Activated T-helper 1 cell treated with anti-CD3 and anti-CD28 coated beads, Interleukin-12 subunit alpha, Interleukin-12 subunit beta, Interleukin-2, Interleukin-4 antibody, amounts not matched to agents 30 ng/mL and 10 ng/mL and 1 ng/mL, durations not matched to agents 14 hours and 24 hours and 36 hours (primary cell): ENCODE results near the gene LINGO3. TPM values are rescaled to one million over a fixed set of nuclear protein-coding genes. Genes with fewer than 3 reads are reported as not detected.
A peak's percentile ranks its signal among the peaks of the same experiment; 100 is the strongest.

Experiments used
- DNase-seq: peaks from one replicate; pipeline ENCODE4 v3.0.0; 2021; ENCODE audit warnings: low spot score
- H3K27ac Mint-ChIP-seq: one replicate; pipeline ENCODE4 v1.8.0; 2021; ENCODE audit warnings: mild to moderate bottlenecking, mixed read lengths
- H3K27me3 Mint-ChIP-seq: one replicate; pipeline ENCODE4 v1.8.0; 2022; ENCODE audit warnings: mild to moderate bottlenecking, moderate library complexity, mixed read lengths; ENCODE audit not compliant: insufficient read depth
- H3K36me3 Mint-ChIP-seq: one replicate; pipeline ENCODE4 v1.8.0; 2021; ENCODE audit warnings: low read depth, mixed read lengths
- H3K4me1 Mint-ChIP-seq: one replicate; pipeline ENCODE4 v1.8.0; 2021; ENCODE audit warnings: low read depth, mixed read lengths
- H3K4me3 Mint-ChIP-seq: one replicate; pipeline ENCODE4 v1.8.0; 2021; ENCODE audit warnings: mild to moderate bottlenecking, moderate library complexity, mixed read lengths
- H3K9me3 Mint-ChIP-seq: one replicate; pipeline ENCODE4 v1.8.0; 2021; ENCODE audit warnings: mixed read lengths
- intact Hi-C: fragments of 100-400 bp; cut with micrococcal nuclease; formaldehyde crosslinking; loops from one replicate; pipeline ENCODE4 v1.15.1; 2024
- total RNA-seq: library from RNA; stranded (reverse); gene quantifications from 2 replicates; pipeline ENCODE4 v1.2.3, GENCODE V29; 2022

Gene LINGO3
- total RNA-seq, 1 donor from 2014 or later = 0.18 TPM

GRCh38 chr19:2303211-2303798 is 4.6 kb downstream of the LINGO3 start:
- no peak overlapping the region for H3K27ac Mint-ChIP-seq
- H3K36me3 Mint-ChIP-seq = no peaks in the 10 kb centered on the region
- H3K4me1 Mint-ChIP-seq = no peaks in the 10 kb centered on the region
- no peak overlapping the region for H3K4me3 Mint-ChIP-seq
- H3K27me3 Mint-ChIP-seq = peaks cover 41% of the 10 kb centered on the region
- intact Hi-C loops = no loop called here
- DNase-seq = no peak
- H3K9me3 Mint-ChIP-seq = no peaks in the 10 kb centered on the region

DNA sequence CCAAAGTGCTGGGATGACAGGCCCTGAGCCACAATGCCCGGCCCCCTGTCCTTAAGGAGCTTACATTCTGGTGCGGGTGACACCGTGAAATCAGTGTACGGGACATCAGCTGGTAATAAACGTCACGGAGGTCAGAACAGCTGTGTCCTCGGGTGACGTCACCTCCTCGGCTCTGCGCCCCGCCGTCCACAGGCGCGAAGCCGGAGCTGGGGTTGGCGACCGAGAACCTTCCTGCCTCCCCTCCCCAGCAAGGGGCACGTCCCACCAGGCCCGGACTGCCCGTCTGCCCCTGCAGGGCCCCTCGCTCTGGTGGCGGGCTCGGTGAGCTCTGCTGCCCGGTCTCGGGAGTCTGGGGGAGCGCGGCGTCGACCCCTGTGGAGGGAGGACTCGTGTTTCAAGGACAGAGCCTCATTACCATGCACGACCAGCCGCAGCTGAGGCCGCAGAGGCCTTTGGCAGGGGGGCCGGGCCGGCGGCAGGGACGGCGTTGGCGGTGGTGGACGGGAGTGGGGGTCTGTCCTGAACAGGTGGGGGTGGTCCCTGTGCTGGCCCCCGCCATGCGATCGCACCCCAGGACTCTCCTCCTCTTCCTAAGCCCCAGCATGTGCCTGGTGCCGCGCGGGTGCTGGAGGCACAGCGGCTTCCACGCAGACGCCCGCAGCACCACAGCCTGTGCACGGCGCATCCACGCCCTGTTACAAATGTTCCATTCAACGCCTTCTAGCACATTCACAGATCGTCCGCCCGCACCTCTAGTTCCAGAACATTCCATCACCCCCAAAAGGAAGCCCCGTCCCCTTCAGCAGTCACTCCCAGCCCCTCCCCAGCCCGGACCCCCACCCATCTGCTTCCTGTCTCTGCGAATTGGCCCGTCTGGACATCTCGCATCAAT is 5.4 kb downstream of the LINGO3 start:
- DNase-seq = no peak
- no peaks in the 10 kb centered on the region for H3K36me3 Mint-ChIP-seq
- intact Hi-C loops = no loop called here
- no peak overlapping the region for H3K27ac Mint-ChIP-seq
- no peaks in the 10 kb centered on the region for H3K4me1 Mint-ChIP-seq
- no peak overlapping the region for H3K4me3 Mint-ChIP-seq
- peaks cover 41% of the 10 kb centered on the region for H3K27me3 Mint-ChIP-seq
- no peaks in the 10 kb centered on the region for H3K9me3 Mint-ChIP-seq

GRCh38 chr19:2300533-2300932 is 7.4 kb downstream of the LINGO3 start:
- H3K27ac Mint-ChIP-seq = no peak overlapping the region
- no peaks in the 10 kb centered on the region for H3K9me3 Mint-ChIP-seq
- H3K36me3 Mint-ChIP-seq = no peaks in the 10 kb centered on the region
- intact Hi-C loops = no loop called here
- peaks cover 25% of the 10 kb centered on the region for H3K27me3 Mint-ChIP-seq
- no peaks in the 10 kb centered on the region for H3K4me1 Mint-ChIP-seq
- H3K4me3 Mint-ChIP-seq = no peak overlapping the region
- no peak for DNase-seq

DNA sequence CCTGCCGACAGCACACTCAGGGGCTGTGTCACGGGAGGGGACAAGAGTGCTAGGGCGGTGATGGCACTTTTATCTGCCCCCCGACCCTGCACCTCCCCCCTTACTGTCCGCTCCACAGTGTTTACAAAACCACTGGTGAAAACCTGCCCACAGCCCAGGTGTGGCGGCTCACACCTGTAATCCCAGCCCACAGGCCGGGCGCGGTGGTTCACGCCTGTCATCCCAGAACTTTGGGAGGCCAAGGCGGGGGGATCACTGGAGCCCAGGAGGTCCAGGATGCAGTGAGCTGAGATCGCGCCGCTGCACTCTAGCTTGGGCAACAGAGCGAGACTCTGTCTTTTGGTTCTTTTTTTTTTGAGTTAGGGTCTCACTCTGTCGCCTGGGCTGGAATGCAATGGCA is 11.8 kb downstream of the LINGO3 start:
- DNase-seq = no peak
- Mint-ChIP-seq H3K36me3 (peaks cover 4% of the 10 kb centered on the region), H3K27me3 (peaks cover 2% of the 10 kb centered on the region), H3K27ac (no peak overlapping the region), H3K4me3 (no peak overlapping the region), H3K4me1 (no peaks in the 10 kb centered on the region), H3K9me3 (no peaks in the 10 kb centered on the region)
- intact Hi-C loops = no loop called here

GRCh38 chr19:2294687-2295335 is 13.1 kb downstream of the LINGO3 start:
- no peak for DNase-seq
- Mint-ChIP-seq H3K27ac (no peak overlapping the region), H3K27me3 (peaks cover 2% of the 10 kb centered on the region), H3K4me1 (peaks cover under 1% of the 10 kb centered on the region), H3K36me3 (peaks cover 4% of the 10 kb centered on the region), H3K9me3 (no peaks in the 10 kb centered on the region), H3K4me3 (no peak overlapping the region)
- intact Hi-C loops = no loop called here

DNA sequence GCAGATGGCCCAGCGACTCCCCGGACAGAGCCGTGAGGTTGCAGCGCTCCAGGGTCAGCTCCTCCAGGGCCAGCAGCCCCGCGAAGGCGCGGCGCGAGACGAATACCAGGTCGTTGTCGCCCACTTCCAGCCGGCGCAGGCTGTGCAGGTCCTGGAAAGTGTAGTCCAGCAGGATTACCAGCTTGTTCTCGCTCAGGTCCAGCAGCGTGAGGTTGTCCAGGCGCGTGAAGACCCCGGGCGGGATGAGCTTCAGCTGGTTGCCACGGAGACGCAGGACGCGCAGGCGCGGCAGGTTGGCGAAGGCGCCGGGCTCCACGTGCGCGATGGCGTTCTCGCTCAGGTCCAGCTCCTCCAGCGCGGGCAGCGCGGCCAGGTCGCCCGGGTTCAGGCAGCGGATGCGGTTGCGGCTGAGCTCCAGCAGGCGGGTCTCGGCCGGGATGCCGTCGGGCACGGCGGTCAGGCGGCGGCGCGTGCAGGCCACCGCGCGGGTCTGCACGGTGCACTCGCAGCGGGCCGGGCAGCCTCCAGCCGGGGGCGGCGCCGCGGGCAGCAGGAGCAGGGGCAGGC is 16.7 kb downstream of the LINGO3 start:
- Mint-ChIP-seq H3K9me3 (no peaks in the 10 kb centered on the region), H3K4me3 (no peak overlapping the region), H3K27me3 (peaks cover 3% of the 10 kb centered on the region), H3K4me1 (peaks cover 18% of the 10 kb centered on the region), H3K27ac (no peak overlapping the region), H3K36me3 (peaks cover 4% of the 10 kb centered on the region)
- DNase-seq = no peak
- intact Hi-C loops = no loop called here

DNA sequence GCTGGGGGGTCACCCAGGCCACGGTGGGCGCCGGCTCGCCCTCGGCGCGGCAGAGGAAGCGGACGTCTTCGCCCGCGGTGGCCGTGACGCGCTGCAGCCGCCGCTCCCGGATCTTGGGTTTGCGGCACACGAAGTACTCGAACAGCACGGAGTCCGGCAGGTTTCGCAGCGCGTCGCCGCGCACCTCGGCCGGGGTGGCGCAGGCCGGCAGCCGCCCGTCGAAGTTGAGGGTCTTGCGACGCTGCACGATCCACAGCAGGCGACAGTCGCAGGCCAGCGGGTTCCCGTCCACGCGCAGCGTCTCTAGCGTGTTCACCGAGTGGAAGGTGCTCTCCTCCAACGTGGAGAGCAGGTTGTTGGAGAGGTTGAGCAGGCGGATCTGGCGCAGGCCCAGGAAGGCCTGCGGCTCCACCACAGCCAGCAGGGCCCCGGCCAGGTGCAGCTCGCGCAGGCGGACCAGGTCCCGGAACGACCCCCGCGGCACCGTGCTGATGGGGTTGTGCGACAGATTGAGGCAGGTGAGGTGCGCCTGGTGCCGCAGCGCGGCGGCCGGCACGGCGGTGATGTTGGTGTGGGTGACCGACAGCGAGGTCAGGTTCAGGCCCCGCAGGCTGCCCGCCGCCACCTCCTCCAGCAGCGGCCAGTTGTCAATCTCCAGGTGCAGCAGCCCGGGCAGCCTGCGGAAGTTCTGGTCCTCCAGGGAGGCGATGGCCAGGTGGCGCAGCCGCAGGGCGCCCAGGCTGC is 17.3 kb downstream of the LINGO3 start:
- no peak overlapping the region for H3K27ac Mint-ChIP-seq

GRCh38 chr19:2289714-2290435 is 18.1 kb downstream of the LINGO3 start:
- peak overlapping the region; percentile 86 for H3K4me3 Mint-ChIP-seq
- peaks cover 3% of the 10 kb centered on the region for H3K27me3 Mint-ChIP-seq
- peak overlapping the region; percentile 90 for H3K27ac Mint-ChIP-seq
- peaks cover 18% of the 10 kb centered on the region for H3K4me1 Mint-ChIP-seq
- H3K9me3 Mint-ChIP-seq = no peaks in the 10 kb centered on the region
- peaks cover 4% of the 10 kb centered on the region for H3K36me3 Mint-ChIP-seq
- DNase-seq = peak; percentile 68
- intact Hi-C loops = loop anchor here (5.0 kb wide), 1 partner anchor 102 kb away; no protein-coding TSS in a partner anchor

More for the DNA sequence above, 17.3 kb downstream of the LINGO3 start:
- Mint-ChIP-seq H3K9me3 (no peaks in the 10 kb centered on the region), H3K4me1 (peaks cover 18% of the 10 kb centered on the region), H3K36me3 (peaks cover 4% of the 10 kb centered on the region), H3K27me3 (peaks cover 3% of the 10 kb centered on the region), H3K4me3 (peak overlapping the region; percentile 74)
- intact Hi-C loops = no loop called here
- peak; percentile 25 for DNase-seq

GRCh38 chr19:2288818-2289713 is 18.9 kb downstream of the LINGO3 start:
- intact Hi-C loops = loop anchor here (5.0 kb wide), 1 partner anchor 103 kb away; no protein-coding TSS in a partner anchor
- Mint-ChIP-seq H3K27ac (peak overlapping the region; percentile 90), H3K4me3 (peak overlapping the region; percentile 86), H3K9me3 (no peaks in the 10 kb centered on the region), H3K36me3 (peaks cover 3% of the 10 kb centered on the region), H3K4me1 (peaks cover 18% of the 10 kb centered on the region), H3K27me3 (peaks cover 3% of the 10 kb centered on the region)
- DNase-seq = no peak

DNA sequence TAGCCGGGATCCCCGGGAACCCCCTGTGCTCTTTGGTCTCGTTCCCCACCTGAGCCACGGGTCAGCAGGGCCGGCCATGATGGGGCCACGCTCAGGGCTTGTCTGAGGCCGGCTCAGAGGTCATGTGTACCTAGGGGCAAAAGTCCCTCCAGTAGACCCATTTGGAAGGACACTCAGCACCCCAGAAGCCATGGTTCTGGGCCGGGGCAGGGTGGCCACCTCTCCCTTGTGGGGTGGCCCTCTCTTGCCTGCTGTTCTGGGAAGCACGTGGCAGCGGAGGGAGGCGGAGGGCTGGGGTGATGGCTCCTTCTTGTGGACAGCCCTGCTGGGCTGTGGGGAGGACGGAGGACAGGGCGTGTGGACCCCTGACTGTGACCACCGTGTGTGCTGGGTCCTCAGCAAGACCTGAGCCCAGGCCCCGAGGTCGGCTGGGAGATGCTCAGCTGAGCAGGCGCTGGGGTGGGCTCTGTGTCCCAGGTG is 19.6 kb downstream of the LINGO3 start:
- H3K4me3 Mint-ChIP-seq = peak overlapping the region; percentile 86
- peaks cover 3% of the 10 kb centered on the region for H3K27me3 Mint-ChIP-seq
- no peaks in the 10 kb centered on the region for H3K9me3 Mint-ChIP-seq
- DNase-seq = no peak
- H3K4me1 Mint-ChIP-seq = peaks cover 18% of the 10 kb centered on the region
- intact Hi-C loops = loop anchor here (5.0 kb wide), 1 partner anchor 104 kb away; no protein-coding TSS in a partner anchor
- peak overlapping the region; percentile 90 for H3K27ac Mint-ChIP-seq
- no peaks in the 10 kb centered on the region for H3K36me3 Mint-ChIP-seq
